Measurements from ENCODE around the gene HSPBP1. TPM values are rescaled to one million over a fixed set of nuclear protein-coding genes. Genes with fewer than 3 reads are reported as not detected.
A peak's percentile ranks its signal among the peaks of the same experiment; 100 is the strongest.

Gene HSPBP1
- total and polyA plus RNA-seq, 9 of the 15 experiments (the other 6 are each of a cell fraction or from before 2014, with no cell fraction given) = 0.83 to 81.3 (median 21.8) TPM

DNA sequence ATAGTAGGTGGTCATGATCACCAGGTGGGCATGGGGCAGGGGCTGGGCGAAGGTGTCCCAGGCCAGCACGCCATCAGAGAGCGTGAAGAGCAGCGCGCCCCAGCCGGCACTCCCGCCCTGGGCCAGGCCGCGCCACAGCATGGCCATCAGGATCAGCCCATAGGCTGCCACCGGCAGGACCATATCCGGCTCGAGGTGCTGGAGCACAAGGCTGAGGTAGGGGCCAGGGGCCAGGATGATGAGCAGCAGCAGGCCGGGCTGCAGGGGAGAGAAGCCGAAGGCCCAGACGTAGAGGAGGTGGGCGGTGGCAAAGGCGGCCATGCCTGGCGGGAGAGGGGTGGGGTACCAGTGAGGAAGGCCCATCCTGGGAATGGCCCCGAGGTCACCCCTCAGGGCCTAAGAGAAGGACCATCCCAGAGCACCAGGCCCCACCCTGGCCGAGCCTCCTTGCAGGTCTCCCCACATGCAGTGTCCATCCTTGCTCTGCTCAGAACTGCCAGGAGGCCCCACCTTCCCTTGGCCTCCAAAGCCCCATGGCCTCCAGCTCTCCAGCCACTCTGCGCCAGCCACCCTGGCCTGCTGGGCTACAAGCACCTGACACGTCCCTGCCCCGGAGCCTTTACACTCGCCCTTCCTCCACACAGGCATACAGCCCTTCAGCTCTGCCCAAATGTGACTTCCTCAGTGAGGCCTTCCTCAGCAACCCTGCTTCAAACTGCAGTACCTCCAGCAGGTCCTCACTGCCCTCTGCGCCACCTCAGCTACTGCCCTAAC lies 52.5 kb downstream of the HSPBP1 start (continued):
- TF ChIP-seq, protein P1, sequence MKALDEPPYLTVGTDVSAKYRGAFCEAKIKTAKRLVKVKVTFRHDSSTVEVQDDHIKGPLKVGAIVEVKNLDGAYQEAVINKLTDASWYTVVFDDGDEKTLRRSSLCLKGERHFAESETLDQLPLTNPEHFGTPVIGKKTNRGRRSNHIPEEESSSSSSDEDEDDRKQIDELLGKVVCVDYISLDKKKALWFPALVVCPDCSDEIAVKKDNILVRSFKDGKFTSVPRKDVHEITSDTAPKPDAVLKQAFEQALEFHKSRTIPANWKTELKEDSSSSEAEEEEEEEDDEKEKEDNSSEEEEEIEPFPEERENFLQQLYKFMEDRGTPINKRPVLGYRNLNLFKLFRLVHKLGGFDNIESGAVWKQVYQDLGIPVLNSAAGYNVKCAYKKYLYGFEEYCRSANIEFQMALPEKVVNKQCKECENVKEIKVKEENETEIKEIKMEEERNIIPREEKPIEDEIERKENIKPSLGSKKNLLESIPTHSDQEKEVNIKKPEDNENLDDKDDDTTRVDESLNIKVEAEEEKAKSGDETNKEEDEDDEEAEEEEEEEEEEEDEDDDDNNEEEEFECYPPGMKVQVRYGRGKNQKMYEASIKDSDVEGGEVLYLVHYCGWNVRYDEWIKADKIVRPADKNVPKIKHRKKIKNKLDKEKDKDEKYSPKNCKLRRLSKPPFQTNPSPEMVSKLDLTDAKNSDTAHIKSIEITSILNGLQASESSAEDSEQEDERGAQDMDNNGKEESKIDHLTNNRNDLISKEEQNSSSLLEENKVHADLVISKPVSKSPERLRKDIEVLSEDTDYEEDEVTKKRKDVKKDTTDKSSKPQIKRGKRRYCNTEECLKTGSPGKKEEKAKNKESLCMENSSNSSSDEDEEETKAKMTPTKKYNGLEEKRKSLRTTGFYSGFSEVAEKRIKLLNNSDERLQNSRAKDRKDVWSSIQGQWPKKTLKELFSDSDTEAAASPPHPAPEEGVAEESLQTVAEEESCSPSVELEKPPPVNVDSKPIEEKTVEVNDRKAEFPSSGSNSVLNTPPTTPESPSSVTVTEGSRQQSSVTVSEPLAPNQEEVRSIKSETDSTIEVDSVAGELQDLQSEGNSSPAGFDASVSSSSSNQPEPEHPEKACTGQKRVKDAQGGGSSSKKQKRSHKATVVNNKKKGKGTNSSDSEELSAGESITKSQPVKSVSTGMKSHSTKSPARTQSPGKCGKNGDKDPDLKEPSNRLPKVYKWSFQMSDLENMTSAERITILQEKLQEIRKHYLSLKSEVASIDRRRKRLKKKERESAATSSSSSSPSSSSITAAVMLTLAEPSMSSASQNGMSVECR (CRISPR knock-in tag; IDR thresholded peaks at IDR 0.05) = 0 out of 2 replicates have a peak, but pooled peaks have one; percentile 22
- TF ChIP-seq SMAD1 (IDR thresholded peaks at IDR 0.05; ENCODE audit: low read depth, low read length, partially characterized antibody) = no peak
- no peak for TF ChIP-seq CREBBP (IDR thresholded peaks at IDR 0.05; ENCODE audit: low read depth, low read length)
- TF ChIP-seq GTF2E2 (tag; IDR thresholded peaks at IDR 0.05) = no peak
- no peak for TF ChIP-seq CREB1 (IDR thresholded peaks at IDR 0.05)
- no peak for TF ChIP-seq CREB1 (CRISPR knock-in tag; IDR thresholded peaks at IDR 0.05)
- no peak for TF ChIP-seq EWSR1 (IDR thresholded peaks at IDR 0.05; ENCODE audit: borderline replicate concordance, low read depth, partially characterized antibody)
- TF ChIP-seq ZKSCAN1 (IDR thresholded peaks at IDR 0.05; ENCODE audit: low read depth, low read length) = peak; percentile 64; the same call in 1 of the 2 replicates
- TF ChIP-seq RBFOX2 (IDR thresholded peaks at IDR 0.05; ENCODE audit: low read depth, low read length) = peak; percentile 16; the same call in 1 of the 2 replicates
- no peak for TF ChIP-seq ZBTB17 (CRISPR knock-in tag; IDR thresholded peaks at IDR 0.05)
- TF ChIP-seq EZH2 (IDR thresholded peaks at IDR 0.05; ENCODE audit: borderline replicate concordance, low read depth, low read length) = no peak
- TF ChIP-seq CC2D1A (IDR thresholded peaks at IDR 0.05) = no peak
- TF ChIP-seq GMEB1 (CRISPR knock-in tag; IDR thresholded peaks at IDR 0.05) = no peak
- TF ChIP-seq, protein P2, sequence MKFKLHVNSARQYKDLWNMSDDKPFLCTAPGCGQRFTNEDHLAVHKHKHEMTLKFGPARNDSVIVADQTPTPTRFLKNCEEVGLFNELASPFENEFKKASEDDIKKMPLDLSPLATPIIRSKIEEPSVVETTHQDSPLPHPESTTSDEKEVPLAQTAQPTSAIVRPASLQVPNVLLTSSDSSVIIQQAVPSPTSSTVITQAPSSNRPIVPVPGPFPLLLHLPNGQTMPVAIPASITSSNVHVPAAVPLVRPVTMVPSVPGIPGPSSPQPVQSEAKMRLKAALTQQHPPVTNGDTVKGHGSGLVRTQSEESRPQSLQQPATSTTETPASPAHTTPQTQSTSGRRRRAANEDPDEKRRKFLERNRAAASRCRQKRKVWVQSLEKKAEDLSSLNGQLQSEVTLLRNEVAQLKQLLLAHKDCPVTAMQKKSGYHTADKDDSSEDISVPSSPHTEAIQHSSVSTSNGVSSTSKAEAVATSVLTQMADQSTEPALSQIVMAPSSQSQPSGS (CRISPR knock-in tag; IDR thresholded peaks at IDR 0.05) = no peak
- TF ChIP-seq RFX5 (IDR thresholded peaks at IDR 0.05; ENCODE audit: low read depth, low read length) = no peak
- TF ChIP-seq STAT5A (IDR thresholded peaks at IDR 0.05; ENCODE audit: borderline replicate concordance, low read length) = no peak
- no peak for TF ChIP-seq CTCFL (IDR thresholded peaks at IDR 0.05; ENCODE audit: borderline replicate concordance, insufficient read depth, low read depth, low read length, poor library complexity, severe bottlenecking)
- no peak for TF ChIP-seq NONO (IDR thresholded peaks at IDR 0.05; ENCODE audit: low read depth in 2 of 2, low read length in 1 of 2)
- no peak for TF ChIP-seq MCM7 (IDR thresholded peaks at IDR 0.05)
